H1 (cell line): ENCODE measurements around the gene OSBPL5. TPM values are rescaled to one million over a fixed set of nuclear protein-coding genes. Genes with fewer than 3 reads are reported as not detected.
A peak's percentile ranks its signal among the peaks of the same experiment; 100 is the strongest.

Experiments used
- CTCF ChIA-PET: fragments of 300-600 bp; sonication (Branson Sonifier 250); formaldehyde crosslinking; loops from one replicate; lab custom pipeline; 2021; ENCODE audit not compliant: partially characterized antibody; lab: Charles Lee
- POLR2A ChIA-PET: fragments of 300-600 bp; sonication (Branson Sonifier 250); formaldehyde crosslinking; loops from one replicate; lab custom pipeline; 2021; ENCODE audit warnings: inconsistent platforms; ENCODE audit not compliant: partially characterized antibody; lab: Charles Lee
- DNase-seq, 2 experiments: peaks; one replicate each; pipeline versions ENCODE4 v3.0.0 to v3.0.0-alpha.2; 2010 to 2022; ENCODE audit warnings: low spot score in 2 of 2, low read depth in 1 of 2, mixed read lengths in 1 of 2
- FAIRE-seq: peaks from 2 replicates; lab custom pipeline; 2011; peaks lifted over from hg19 to GRCh38; lab: Jason Lieb, UNC
- H2AFZ ChIP-seq: 2 replicates; pipeline ENCODE4 v1.8.1; 2012; ENCODE audit warnings: low read length, inconsistent platforms
- H2AK5ac ChIP-seq: 2 replicates; pipeline ENCODE4 v1.6.1; 2013; ENCODE audit warnings: low read depth, low read length
- H2BK120ac ChIP-seq: replicated peaks from 2 replicates; pipeline ENCODE3; 2013; ENCODE audit warnings: low read depth, low read length, inconsistent platforms
- H2BK12ac ChIP-seq: 2 replicates; pipeline ENCODE4 v1.6.1; 2013; ENCODE audit warnings: low read depth, low read length
- H2BK15ac ChIP-seq: 2 replicates; pipeline ENCODE4 v1.6.1; 2013; ENCODE audit warnings: low read length
- H2BK20ac ChIP-seq: 2 replicates; pipeline ENCODE4 v1.6.1; 2013; ENCODE audit warnings: low read length
- H2BK5ac ChIP-seq: 2 replicates; pipeline ENCODE4 v1.6.1; 2013; ENCODE audit warnings: low read depth, low read length
- H3K14ac ChIP-seq: 2 replicates; pipeline ENCODE4 v1.6.1; 2013; ENCODE audit warnings: inconsistent platforms; ENCODE audit not compliant: insufficient read length
- H3K18ac ChIP-seq: 2 replicates; pipeline ENCODE4 v1.6.1; 2013; ENCODE audit warnings: low read length; ENCODE audit errors: extremely low read depth
- H3K23ac ChIP-seq: 2 replicates; pipeline ENCODE4 v1.6.1; 2013; ENCODE audit warnings: inconsistent platforms; ENCODE audit not compliant: insufficient read length
- H3K23me2 ChIP-seq: 2 replicates; pipeline ENCODE4 v1.6.1; 2013; ENCODE audit warnings: low read depth, low read length
- H3K27ac ChIP-seq: 2 replicates; pipeline ENCODE4 v1.6.1; 2011; ENCODE audit warnings: low read depth, low read length, inconsistent platforms
- H3K27me3 ChIP-seq, 4 experiments: replicated peaks in 1 of 4; 1 replicate in 1 of 4; 2 replicates in 3 of 4; pipeline versions ENCODE4 v1.6.1 to v1.8.1; 2011 to 2013; ENCODE audit warnings: low read length in 3 of 4, mild to moderate bottlenecking in 3 of 4, inconsistent platforms in 2 of 4, mixed read lengths in 2 of 4, moderate library complexity in 1 of 4; ENCODE audit not compliant: control insufficient read depth in 3 of 4, insufficient read depth in 3 of 4; ENCODE audit errors: extremely low read depth in 1 of 4
- H3K36me3 ChIP-seq, 4 experiments: 2 replicates each; pipeline versions ENCODE4 v1.6.1 to v1.8.1; 2011 to 2013; ENCODE audit warnings: mild to moderate bottlenecking in 4 of 4, low read length in 3 of 4, moderate library complexity in 2 of 4, control low read depth in 1 of 4, inconsistent platforms in 1 of 4; ENCODE audit not compliant: insufficient read depth in 4 of 4, control insufficient read depth in 2 of 4
- H3K4ac ChIP-seq: replicated peaks from 2 replicates; pipeline ENCODE3; 2013; ENCODE audit warnings: low read length, low read depth, mixed read lengths, inconsistent platforms; ENCODE audit not compliant: insufficient read length
- H3K4me1 ChIP-seq, 4 experiments: replicated peaks in 1 of 4; 1 replicate in 1 of 4; 2 replicates in 3 of 4; pipeline versions ENCODE4 v1.6.1 to v1.8.1; 2011 to 2013; ENCODE audit warnings: low read length in 3 of 4, inconsistent platforms in 2 of 4, mixed read lengths in 1 of 4; ENCODE audit not compliant: insufficient read depth in 4 of 4, control insufficient read depth in 3 of 4
- H3K4me2 ChIP-seq, 2 experiments: 2 replicates each; pipeline versions ENCODE4 v1.6.1 to v1.8.1; 2011 to 2013; ENCODE audit warnings: low read depth in 2 of 2, low read length in 2 of 2, control low read depth in 1 of 2, inconsistent platforms in 1 of 2, mild to moderate bottlenecking in 1 of 2; ENCODE audit not compliant: insufficient read depth in 1 of 2
- H3K4me3 ChIP-seq, 4 experiments: fragments of 200-600, 300-600 bp in 1 of 4; sonication (generic), shearing (Covaris generic), sonication (Bioruptor Twin) in 1 of 4; 2 replicates each; pipeline versions ENCODE4 v1.5.1 to v1.8.1; 2011 to 2016; ENCODE audit warnings: low read length in 4 of 4, low read depth in 3 of 4, control low read depth in 2 of 4, inconsistent platforms in 2 of 4, mild to moderate bottlenecking in 2 of 4, mixed read lengths in 1 of 4, moderate library complexity in 1 of 4; ENCODE audit not compliant: insufficient read depth in 2 of 4; ENCODE audit errors: extremely low read depth in 1 of 4
- H3K56ac ChIP-seq: replicated peaks from 2 replicates; pipeline ENCODE3; 2013; ENCODE audit warnings: low read depth, mild to moderate bottlenecking, mixed read lengths, low read length, inconsistent platforms; ENCODE audit not compliant: insufficient read length
- H3K79me1 ChIP-seq: 2 replicates; pipeline ENCODE4 v1.6.1; 2013; ENCODE audit warnings: low read depth, low read length, control low read depth
- H3K79me2 ChIP-seq, 2 experiments: 2 replicates each; pipeline versions ENCODE4 v1.6.1 to v1.8.1; 2012 to 2013; ENCODE audit warnings: low read length in 2 of 2, mild to moderate bottlenecking in 2 of 2, inconsistent platforms in 1 of 2; ENCODE audit not compliant: insufficient read depth in 2 of 2, control insufficient read depth in 1 of 2
- H3K9ac ChIP-seq, 4 experiments: replicated peaks in 1 of 4; 1 replicate in 1 of 4; 2 replicates in 3 of 4; pipeline versions ENCODE4 v1.6.1 to v1.8.1; 2011 to 2013; ENCODE audit warnings: low read depth in 3 of 4, low read length in 3 of 4, control low read depth in 2 of 4, mild to moderate bottlenecking in 2 of 4, moderate library complexity in 2 of 4, inconsistent platforms in 1 of 4; ENCODE audit errors: extremely low read depth in 1 of 4
- H3K9me3 ChIP-seq, 2 experiments: 2 replicates each; pipeline versions ENCODE4 v1.6.1 to v1.8.1; 2012 to 2013; ENCODE audit warnings: mild to moderate bottlenecking in 2 of 2, moderate library complexity in 2 of 2, control low read depth in 1 of 2, inconsistent platforms in 1 of 2, low read depth in 1 of 2, low read length in 1 of 2, mixed read lengths in 1 of 2; ENCODE audit not compliant: insufficient read depth in 2 of 2
- H4K20me1 ChIP-seq, 2 experiments: replicated peaks in 1 of 2; 2 replicates each; pipeline versions ENCODE3 to v1.8.1; 2011 to 2013; ENCODE audit warnings: inconsistent platforms in 2 of 2, low read length in 2 of 2, mild to moderate bottlenecking in 1 of 2; ENCODE audit not compliant: insufficient read depth in 2 of 2, control insufficient read depth in 1 of 2
- H4K5ac ChIP-seq: 2 replicates; pipeline ENCODE4 v1.6.1; 2013; ENCODE audit warnings: low read length, low read depth, mixed read lengths, inconsistent platforms; ENCODE audit not compliant: insufficient read length
- H4K8ac ChIP-seq: 2 replicates; pipeline ENCODE4 v1.8.0; 2013; ENCODE audit warnings: mild to moderate bottlenecking, moderate library complexity, low read length, inconsistent platforms; ENCODE audit not compliant: insufficient read depth; ENCODE audit errors: extremely low read depth
- H4K91ac ChIP-seq: replicated peaks from 2 replicates; pipeline ENCODE3; 2013; ENCODE audit warnings: low read length, mixed read lengths, inconsistent platforms; ENCODE audit not compliant: insufficient read length
- BRCA1 ChIP-seq: IDR thresholded peaks from 2 replicates; pipeline ENCODE4 v1.6.1; 2012; ENCODE audit warnings: low read depth, low read length, improper control_type of control experiment
- TAF1 ChIP-seq: IDR thresholded peaks from 2 replicates; pipeline ENCODE4 v1.6.1; 2011; ENCODE audit warnings: mild to moderate bottlenecking, low read depth, low read length
- WGBS, 2 experiments: shearing (Covaris generic) in 1 of 2; methylation state at CpG; one replicate each; pipeline versions ENCODE4 v1.1.6 to v1.1.7; 2013 to 2015; ENCODE audit warnings: low lambda C conversion rate in 2 of 2, mixed read lengths in 2 of 2, inconsistent platforms in 1 of 2, low coverage in 1 of 2, missing lambda C conversion rate in 1 of 2; ENCODE audit not compliant: insufficient replicate concordance in 2 of 2, insufficient coverage in 1 of 2, insufficient read length in 1 of 2; ENCODE audit errors: extremely low coverage in 1 of 2, missing lambda C conversion rate in 1 of 2; 5-methylcytosine and 5-hydroxymethylcytosine counted together
- polyA plus RNA-seq, 7 experiments: library from polyadenylated mRNA; depleted of rRNA in 3 of 7; stranded (reverse) in 5 of 7; unstranded in 2 of 7; fragments of >200 nt in 5 of 7; fragments of 200-250 nt in 2 of 7; gene quantifications; 1 replicate in 5 of 7; 2 replicates in 1 of 7; 4 replicates in 1 of 7; pipeline versions ENCODE4 v1.2.1 to v1.2.3, GENCODE V29; 2011 to 2013; ENCODE audit warnings: missing spikeins in 2 of 7, mixed read lengths in 2 of 7
- total RNA-seq: library from RNA; stranded (reverse); fragmentation: NEBNext Ultra II Directional; extraction: Animal tissue kit (Norgen Biotek cat#: 25700); gene quantifications from 2 replicates; pipeline ENCODE4 v1.2.1, GENCODE V29; 2021

The OSBPL5 gene
- total and polyA plus RNA-seq, 2 of the 8 experiments (the other 6 are each of a cell fraction or from before 2014, with no cell fraction given) = 3.4 to 9.9 TPM

DNA sequence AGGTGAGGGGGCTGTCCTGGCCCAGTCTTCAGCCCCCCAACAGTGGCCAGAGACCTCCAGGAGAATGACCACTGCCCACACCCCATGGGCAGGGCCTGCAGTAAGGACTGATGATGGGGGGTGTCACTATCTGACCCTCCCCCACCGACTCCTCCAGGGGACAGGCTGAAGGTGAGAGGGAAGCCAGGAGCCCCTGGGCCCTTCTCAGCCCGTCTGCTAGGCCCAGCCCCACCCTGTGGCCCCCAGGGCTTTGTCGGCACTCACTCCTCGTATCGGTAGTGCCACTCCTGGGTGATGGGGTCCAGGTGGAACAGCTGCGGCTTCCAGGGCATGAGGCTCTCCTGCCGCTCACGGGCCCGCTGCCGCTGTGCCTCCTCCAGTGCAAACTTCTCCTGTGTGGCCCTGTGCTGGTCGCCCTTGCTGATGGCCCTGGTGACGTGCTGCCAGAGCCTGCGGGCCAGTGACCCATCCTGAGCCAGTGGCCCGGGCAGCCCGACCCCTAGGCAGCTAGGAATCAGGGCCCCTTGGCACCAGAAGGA, 72.4 kb downstream of the OSBPL5 start:
- TF ChIP-seq TAF1 (no peak), BRCA1 (no peak)
- DNase-seq = peak in 1 of 2 experiments; percentile 43
- no peaks in the 10 kb centered on the region for H3K79me1 ChIP-seq
- H3K9ac ChIP-seq = no peak overlapping the region
- H3K4me3 ChIP-seq = no peak overlapping the region
- no peaks in the 10 kb centered on the region for H3K79me2 ChIP-seq
- no peaks in the 10 kb centered on the region for H3K36me3 ChIP-seq
- ChIA-PET CTCF (interaction anchor here (0.6 to 13.7 kb wide), 12 partner anchors 10 to 342 kb away, joined by 3 to 434 read pairs (median 4); no protein-coding TSS in a partner anchor), POLR2A (interaction anchor here (1.1 to 1.8 kb wide), 4 partner anchors 10 to 69 kb away, joined by 3 to 7 read pairs (median 4); partner anchors contain the start of gene CARS1)
- H2BK120ac ChIP-seq = no peak overlapping the region
- H3K23me2 ChIP-seq = no peaks in the 10 kb centered on the region
- no peaks in the 10 kb centered on the region for H3K9me3 ChIP-seq
- no peak overlapping the region; the same call in 1 of the 2 replicates for H2AK5ac ChIP-seq
- no peak overlapping the region for H3K56ac ChIP-seq
- no peak overlapping the region for H3K27ac ChIP-seq
- FAIRE-seq = no peak
- H2BK5ac ChIP-seq = 0 out of 2 replicates have a peak overlapping the region, but pooled peaks have one; percentile 52
- no peak overlapping the region for H3K18ac ChIP-seq
- H3K4me1 ChIP-seq = peaks cover 0 to 20% (median 6%) of the 10 kb centered on the region in 4 experiments; a peak in 5 of 7 replicates
- H4K20me1 ChIP-seq = peaks cover 0 to 2% of the 10 kb centered on the region in 2 experiments
- H3K4me2 ChIP-seq = no peak overlapping the region
- no peak overlapping the region for H3K4ac ChIP-seq
- H3K14ac ChIP-seq = no peak overlapping the region
- 88% methylated on average over 15 of the region's 15 CpGs; no CpG with 5 or more reads in 1 of the 2 experiments for WGBS, 2 experiments
- H2BK12ac ChIP-seq = peak overlapping the region; percentile 94; the same call in 1 of the 2 replicates
- H2BK20ac ChIP-seq = 0 out of 2 replicates have a peak overlapping the region, but pooled peaks have one; percentile 61
- H4K8ac ChIP-seq = no peak overlapping the region
- H4K5ac ChIP-seq = no peak overlapping the region
- H4K91ac ChIP-seq = no peak overlapping the region
- peak overlapping the region; percentile 81; the same call in 1 of the 2 replicates for H2BK15ac ChIP-seq
- no peak overlapping the region for H2AFZ ChIP-seq
- H3K23ac ChIP-seq = no peak overlapping the region
- no peaks in the 10 kb centered on the region for H3K27me3 ChIP-seq
